GM12892 (cell line): ENCODE results near the gene ARIH1.
A peak's percentile ranks its signal among the peaks of the same experiment; 100 is the strongest.
"Not testable (repeated sequence)": the region's sequence is repeated elsewhere in the genome, so short reads cannot be mapped to it uniquely, and the experiment has no call there.

Source experiments
- DNase-seq: peaks from one replicate; pipeline ENCODE4 v3.0.0; 2011; ENCODE audit not compliant: insufficient read length
- FAIRE-seq: peaks from 2 replicates; lab custom pipeline; 2011; peaks lifted over from hg19 to GRCh38; lab: Jason Lieb, UNC
- POLR2A ChIP-seq: IDR thresholded peaks from 2 replicates; pipeline ENCODE4 v1.6.1; 2011; ENCODE audit warnings: low read depth, low read length, control low read depth
- POLR2AphosphoS5 ChIP-seq: IDR thresholded peaks from 2 replicates; pipeline ENCODE4 v1.6.1; 2011; ENCODE audit warnings: low read depth, low read length, control low read depth
- TAF1 ChIP-seq: IDR thresholded peaks from 2 replicates; pipeline ENCODE4 v1.6.1; 2011; ENCODE audit warnings: low read depth, mild to moderate bottlenecking, control low read depth, low read length, borderline replicate concordance

ARIH1 gene

GRCh38 chr15:72616491-72617210, 142.5 kb downstream of the ARIH1 start:
- no peak for DNase-seq
- FAIRE-seq = no peak

DNA sequence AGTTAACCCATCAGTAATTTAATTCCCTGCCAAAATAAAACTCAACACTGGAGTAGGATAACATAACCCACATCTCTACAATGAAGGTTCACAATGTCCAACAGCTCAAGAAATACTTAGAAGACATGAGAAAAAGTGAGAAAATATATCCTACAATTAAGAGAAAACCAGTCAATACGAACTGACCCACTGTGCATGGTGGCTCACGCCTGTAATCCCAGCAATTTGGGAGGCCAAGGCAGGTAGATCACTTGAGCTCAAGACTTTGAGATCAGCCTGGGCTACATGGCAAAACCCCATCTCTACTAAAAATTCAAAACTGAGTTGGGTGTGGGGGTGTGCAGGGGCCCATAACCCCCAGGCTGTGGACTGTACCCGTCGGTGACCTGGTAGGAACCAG, 149.7 kb downstream of the ARIH1 start:
- DNase-seq, FAIRE-seq: not testable (repeated sequence)

More at GRCh38 chr15:72616491-72617210, 142.5 kb downstream of the ARIH1 start:
- no peak for TF ChIP-seq POLR2A
- TF ChIP-seq POLR2AphosphoS5 = no peak
- no peak for TF ChIP-seq TAF1

GRCh38 chr15:72626153-72626552, 152.0 kb downstream of the ARIH1 start:
- not testable (repeated sequence) for FAIRE-seq, DNase-seq

DNA sequence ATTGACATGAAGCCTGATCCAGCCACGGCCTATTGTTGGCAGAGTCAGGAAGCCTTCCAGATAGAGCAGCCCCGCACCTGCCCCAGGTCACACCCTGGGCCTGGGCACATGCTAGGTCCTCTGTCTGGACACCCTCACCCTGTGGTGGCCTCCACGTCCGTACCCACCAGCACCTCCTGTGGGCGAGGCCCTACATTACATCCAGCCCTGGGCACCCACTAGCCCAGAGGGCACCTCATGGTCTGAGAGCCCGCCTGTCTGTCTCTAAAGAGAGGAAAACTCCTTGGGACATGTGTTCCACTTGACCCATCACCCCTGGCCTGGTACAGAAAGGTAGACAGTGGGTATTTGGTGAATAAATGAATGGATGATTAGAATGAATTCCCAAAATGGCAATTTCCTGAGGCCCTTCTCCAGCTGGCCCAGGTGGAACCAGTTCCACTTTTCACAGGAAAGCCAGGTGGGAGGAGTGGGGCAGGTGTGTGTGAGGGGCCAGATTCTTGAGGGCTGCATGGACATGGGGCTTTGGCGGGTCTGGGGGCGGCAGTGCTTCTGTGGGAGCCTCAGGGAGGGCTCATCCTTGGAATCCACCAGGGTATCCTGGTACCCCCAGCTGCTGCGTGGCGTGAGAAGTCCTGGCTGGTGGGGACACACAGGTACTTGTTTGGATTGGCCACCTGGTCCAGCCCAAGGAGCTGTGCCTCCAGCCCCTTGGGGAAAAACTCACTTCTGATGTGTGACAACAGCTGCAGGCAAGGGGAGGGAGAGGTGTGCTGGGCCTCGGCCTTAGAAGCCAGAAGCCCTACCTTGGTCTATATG, 154.3 kb downstream of the ARIH1 start:
- not testable (repeated sequence) for DNase-seq, FAIRE-seq

GRCh38 chr15:72629068-72629570, 155.0 kb downstream of the ARIH1 start:
- DNase-seq, FAIRE-seq: not testable (repeated sequence)

DNA sequence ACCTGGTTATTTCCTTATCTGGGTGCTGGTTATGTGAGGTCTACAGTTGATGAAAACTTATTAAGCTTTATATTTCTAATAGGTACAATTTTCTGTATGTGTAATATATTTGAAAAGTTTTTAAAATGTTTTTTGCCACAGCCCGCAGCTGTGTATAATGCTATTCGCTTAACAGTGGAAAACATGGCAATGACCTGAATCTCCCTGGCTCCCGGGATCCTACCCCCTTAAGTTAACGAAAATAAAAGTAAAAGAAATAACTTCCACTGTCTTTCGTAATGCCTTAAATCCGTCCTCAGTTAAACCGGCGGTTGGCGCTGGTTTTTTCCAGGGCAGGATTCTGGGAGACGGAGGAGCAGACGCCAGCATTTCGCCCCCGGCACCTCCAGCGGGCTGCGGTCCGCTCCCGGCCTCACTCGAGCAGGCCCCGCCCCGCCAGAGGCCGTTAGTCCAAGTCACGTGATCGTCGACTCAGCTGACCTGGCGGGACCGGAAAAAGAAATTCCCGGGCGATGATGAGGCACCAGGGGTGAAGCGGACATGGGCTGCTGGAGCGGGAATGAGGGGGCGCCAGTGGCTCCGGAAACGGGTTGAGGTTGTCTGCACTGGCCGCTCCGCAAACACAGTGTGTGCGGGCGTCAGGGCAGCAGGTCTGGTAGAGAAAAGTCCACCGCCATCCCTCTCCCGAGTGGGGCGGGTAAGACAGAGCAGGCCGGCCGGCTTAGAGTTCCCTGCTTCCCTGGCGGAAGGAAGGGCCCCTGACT, 162.6 kb downstream of the ARIH1 start:
- FAIRE-seq = peak; percentile 74
- DNase-seq = not testable (repeated sequence)

GRCh38 chr15:72639759-72640483, 165.8 kb downstream of the ARIH1 start:
- not testable (repeated sequence) for DNase-seq, FAIRE-seq

- not testable (repeated sequence) for DNase-seq, FAIRE-seq
Observed at GRCh38 chr15:72642271-72642670, 168.1 kb downstream of the ARIH1 start.

GRCh38 chr15:72648631-72649253, 174.6 kb downstream of the ARIH1 start:
- FAIRE-seq, DNase-seq: not testable (repeated sequence)
